H1 (cell line): ENCODE measurements around the gene MSI2. TPM values are rescaled to one million over a fixed set of nuclear protein-coding genes. Genes with fewer than 3 reads are reported as not detected.
A peak's percentile ranks its signal among the peaks of the same experiment; 100 is the strongest.

ENCODE experiments used
- CTCF ChIA-PET: fragments of 300-600 bp; sonication (Branson Sonifier 250); formaldehyde crosslinking; loops from one replicate; lab custom pipeline; 2021; ENCODE audit not compliant: partially characterized antibody; lab: Charles Lee
- POLR2A ChIA-PET: fragments of 300-600 bp; sonication (Branson Sonifier 250); formaldehyde crosslinking; loops from one replicate; lab custom pipeline; 2021; ENCODE audit warnings: inconsistent platforms; ENCODE audit not compliant: partially characterized antibody; lab: Charles Lee
- DNase-seq, 2 experiments: peaks; one replicate each; pipeline versions ENCODE4 v3.0.0 to v3.0.0-alpha.2; 2010 to 2022; ENCODE audit warnings: low spot score in 2 of 2, low read depth in 1 of 2, mixed read lengths in 1 of 2
- FAIRE-seq: peaks from 2 replicates; lab custom pipeline; 2011; peaks lifted over from hg19 to GRCh38; lab: Jason Lieb, UNC
- H2AFZ ChIP-seq: 2 replicates; pipeline ENCODE4 v1.8.1; 2012; ENCODE audit warnings: low read length, inconsistent platforms
- H2AK5ac ChIP-seq: 2 replicates; pipeline ENCODE4 v1.6.1; 2013; ENCODE audit warnings: low read depth, low read length
- H2BK120ac ChIP-seq: replicated peaks from 2 replicates; pipeline ENCODE3; 2013; ENCODE audit warnings: low read depth, low read length, inconsistent platforms
- H2BK12ac ChIP-seq: 2 replicates; pipeline ENCODE4 v1.6.1; 2013; ENCODE audit warnings: low read depth, low read length
- H2BK15ac ChIP-seq: 2 replicates; pipeline ENCODE4 v1.6.1; 2013; ENCODE audit warnings: low read length
- H2BK20ac ChIP-seq: 2 replicates; pipeline ENCODE4 v1.6.1; 2013; ENCODE audit warnings: low read length
- H2BK5ac ChIP-seq: 2 replicates; pipeline ENCODE4 v1.6.1; 2013; ENCODE audit warnings: low read depth, low read length
- H3K14ac ChIP-seq: 2 replicates; pipeline ENCODE4 v1.6.1; 2013; ENCODE audit warnings: inconsistent platforms; ENCODE audit not compliant: insufficient read length
- H3K18ac ChIP-seq: 2 replicates; pipeline ENCODE4 v1.6.1; 2013; ENCODE audit warnings: low read length; ENCODE audit errors: extremely low read depth
- H3K23ac ChIP-seq: 2 replicates; pipeline ENCODE4 v1.6.1; 2013; ENCODE audit warnings: inconsistent platforms; ENCODE audit not compliant: insufficient read length
- H3K23me2 ChIP-seq: 2 replicates; pipeline ENCODE4 v1.6.1; 2013; ENCODE audit warnings: low read depth, low read length
- H3K27ac ChIP-seq: 2 replicates; pipeline ENCODE4 v1.6.1; 2011; ENCODE audit warnings: low read depth, low read length, inconsistent platforms
- H3K27me3 ChIP-seq, 4 experiments: replicated peaks in 1 of 4; 1 replicate in 1 of 4; 2 replicates in 3 of 4; pipeline versions ENCODE4 v1.6.1 to v1.8.1; 2011 to 2013; ENCODE audit warnings: low read length in 3 of 4, mild to moderate bottlenecking in 3 of 4, inconsistent platforms in 2 of 4, mixed read lengths in 2 of 4, moderate library complexity in 1 of 4; ENCODE audit not compliant: control insufficient read depth in 3 of 4, insufficient read depth in 3 of 4; ENCODE audit errors: extremely low read depth in 1 of 4
- H3K36me3 ChIP-seq, 4 experiments: 2 replicates each; pipeline versions ENCODE4 v1.6.1 to v1.8.1; 2011 to 2013; ENCODE audit warnings: mild to moderate bottlenecking in 4 of 4, low read length in 3 of 4, moderate library complexity in 2 of 4, control low read depth in 1 of 4, inconsistent platforms in 1 of 4; ENCODE audit not compliant: insufficient read depth in 4 of 4, control insufficient read depth in 2 of 4
- H3K4ac ChIP-seq: replicated peaks from 2 replicates; pipeline ENCODE3; 2013; ENCODE audit warnings: low read length, low read depth, mixed read lengths, inconsistent platforms; ENCODE audit not compliant: insufficient read length
- H3K4me1 ChIP-seq, 4 experiments: replicated peaks in 1 of 4; 1 replicate in 1 of 4; 2 replicates in 3 of 4; pipeline versions ENCODE4 v1.6.1 to v1.8.1; 2011 to 2013; ENCODE audit warnings: low read length in 3 of 4, inconsistent platforms in 2 of 4, mixed read lengths in 1 of 4; ENCODE audit not compliant: insufficient read depth in 4 of 4, control insufficient read depth in 3 of 4
- H3K4me2 ChIP-seq, 2 experiments: 2 replicates each; pipeline versions ENCODE4 v1.6.1 to v1.8.1; 2011 to 2013; ENCODE audit warnings: low read depth in 2 of 2, low read length in 2 of 2, control low read depth in 1 of 2, inconsistent platforms in 1 of 2, mild to moderate bottlenecking in 1 of 2; ENCODE audit not compliant: insufficient read depth in 1 of 2
- H3K4me3 ChIP-seq, 4 experiments: fragments of 200-600, 300-600 bp in 1 of 4; sonication (generic), shearing (Covaris generic), sonication (Bioruptor Twin) in 1 of 4; 2 replicates each; pipeline versions ENCODE4 v1.5.1 to v1.8.1; 2011 to 2016; ENCODE audit warnings: low read length in 4 of 4, low read depth in 3 of 4, control low read depth in 2 of 4, inconsistent platforms in 2 of 4, mild to moderate bottlenecking in 2 of 4, mixed read lengths in 1 of 4, moderate library complexity in 1 of 4; ENCODE audit not compliant: insufficient read depth in 2 of 4; ENCODE audit errors: extremely low read depth in 1 of 4
- H3K56ac ChIP-seq: replicated peaks from 2 replicates; pipeline ENCODE3; 2013; ENCODE audit warnings: low read depth, mild to moderate bottlenecking, mixed read lengths, low read length, inconsistent platforms; ENCODE audit not compliant: insufficient read length
- H3K79me1 ChIP-seq: 2 replicates; pipeline ENCODE4 v1.6.1; 2013; ENCODE audit warnings: low read depth, low read length, control low read depth
- H3K79me2 ChIP-seq, 2 experiments: 2 replicates each; pipeline versions ENCODE4 v1.6.1 to v1.8.1; 2012 to 2013; ENCODE audit warnings: low read length in 2 of 2, mild to moderate bottlenecking in 2 of 2, inconsistent platforms in 1 of 2; ENCODE audit not compliant: insufficient read depth in 2 of 2, control insufficient read depth in 1 of 2
- H3K9ac ChIP-seq, 4 experiments: replicated peaks in 1 of 4; 1 replicate in 1 of 4; 2 replicates in 3 of 4; pipeline versions ENCODE4 v1.6.1 to v1.8.1; 2011 to 2013; ENCODE audit warnings: low read depth in 3 of 4, low read length in 3 of 4, control low read depth in 2 of 4, mild to moderate bottlenecking in 2 of 4, moderate library complexity in 2 of 4, inconsistent platforms in 1 of 4; ENCODE audit errors: extremely low read depth in 1 of 4
- H3K9me3 ChIP-seq, 2 experiments: 2 replicates each; pipeline versions ENCODE4 v1.6.1 to v1.8.1; 2012 to 2013; ENCODE audit warnings: mild to moderate bottlenecking in 2 of 2, moderate library complexity in 2 of 2, control low read depth in 1 of 2, inconsistent platforms in 1 of 2, low read depth in 1 of 2, low read length in 1 of 2, mixed read lengths in 1 of 2; ENCODE audit not compliant: insufficient read depth in 2 of 2
- H4K20me1 ChIP-seq, 2 experiments: replicated peaks in 1 of 2; 2 replicates each; pipeline versions ENCODE3 to v1.8.1; 2011 to 2013; ENCODE audit warnings: inconsistent platforms in 2 of 2, low read length in 2 of 2, mild to moderate bottlenecking in 1 of 2; ENCODE audit not compliant: insufficient read depth in 2 of 2, control insufficient read depth in 1 of 2
- H4K5ac ChIP-seq: 2 replicates; pipeline ENCODE4 v1.6.1; 2013; ENCODE audit warnings: low read length, low read depth, mixed read lengths, inconsistent platforms; ENCODE audit not compliant: insufficient read length
- H4K8ac ChIP-seq: 2 replicates; pipeline ENCODE4 v1.8.0; 2013; ENCODE audit warnings: mild to moderate bottlenecking, moderate library complexity, low read length, inconsistent platforms; ENCODE audit not compliant: insufficient read depth; ENCODE audit errors: extremely low read depth
- H4K91ac ChIP-seq: replicated peaks from 2 replicates; pipeline ENCODE3; 2013; ENCODE audit warnings: low read length, mixed read lengths, inconsistent platforms; ENCODE audit not compliant: insufficient read length
- JUND ChIP-seq: IDR thresholded peaks from 2 replicates; pipeline ENCODE4 v1.6.1; 2011; ENCODE audit warnings: mild to moderate bottlenecking, improper control_type of control experiment, low read length
- POU5F1 ChIP-seq: IDR thresholded peaks from 2 replicates; pipeline ENCODE4 v1.6.1; 2011; ENCODE audit warnings: low read depth, mild to moderate bottlenecking, low read length, moderate library complexity
- RFX5 ChIP-seq: IDR thresholded peaks from 2 replicates; pipeline ENCODE4 v1.6.1; 2011; ENCODE audit warnings: low read depth, low read length, improper control_type of control experiment, borderline replicate concordance
- WGBS, 2 experiments: shearing (Covaris generic) in 1 of 2; methylation state at CpG; one replicate each; pipeline versions ENCODE4 v1.1.6 to v1.1.7; 2013 to 2015; ENCODE audit warnings: low lambda C conversion rate in 2 of 2, mixed read lengths in 2 of 2, inconsistent platforms in 1 of 2, low coverage in 1 of 2, missing lambda C conversion rate in 1 of 2; ENCODE audit not compliant: insufficient replicate concordance in 2 of 2, insufficient coverage in 1 of 2, insufficient read length in 1 of 2; ENCODE audit errors: extremely low coverage in 1 of 2, missing lambda C conversion rate in 1 of 2; 5-methylcytosine and 5-hydroxymethylcytosine counted together
- polyA plus RNA-seq, 7 experiments: library from polyadenylated mRNA; depleted of rRNA in 3 of 7; stranded (reverse) in 5 of 7; unstranded in 2 of 7; fragments of >200 nt in 5 of 7; fragments of 200-250 nt in 2 of 7; gene quantifications; 1 replicate in 5 of 7; 2 replicates in 1 of 7; 4 replicates in 1 of 7; pipeline versions ENCODE4 v1.2.1 to v1.2.3, GENCODE V29; 2011 to 2013; ENCODE audit warnings: missing spikeins in 2 of 7, mixed read lengths in 2 of 7
- total RNA-seq: library from RNA; stranded (reverse); fragmentation: NEBNext Ultra II Directional; extraction: Animal tissue kit (Norgen Biotek cat#: 25700); gene quantifications from 2 replicates; pipeline ENCODE4 v1.2.1, GENCODE V29; 2021

The MSI2 gene
- total and polyA plus RNA-seq, 2 of the 8 experiments (the other 6 are each of a cell fraction or from before 2014, with no cell fraction given): 36.7 to 80.6 TPM

GRCh38 chr17:57512258-57512657, 255.9 kb downstream of the MSI2 start:
- H3K23ac ChIP-seq: no peak overlapping the region
- no peak overlapping the region for H2BK120ac ChIP-seq
- WGBS, 2 experiments: 85% methylated on average over 3 of the region's 3 CpGs; no CpG with 5 or more reads in 1 of the 2 experiments
- no peak overlapping the region for H2AFZ ChIP-seq
- H2AK5ac ChIP-seq: no peak overlapping the region
- H3K4me1 ChIP-seq: peaks cover 2 to 14% (median 8%) of the 10 kb centered on the region in 4 experiments
- FAIRE-seq (no peak), DNase-seq (no peak)
- no peak overlapping the region for H2BK5ac ChIP-seq
- H4K91ac ChIP-seq: no peak overlapping the region
- no peak overlapping the region for H2BK20ac ChIP-seq
- H3K27me3 ChIP-seq: no peaks in the 10 kb centered on the region
- no peak overlapping the region for H2BK15ac ChIP-seq
- no peak overlapping the region for H3K27ac ChIP-seq
- no peak overlapping the region for H3K4ac ChIP-seq
- ChIA-PET CTCF (interaction anchor here (0.8 to 3.7 kb wide), 8 partner anchors 15 to 172 kb away, joined by 3 to 8 read pairs (median 4); no protein-coding TSS in a partner anchor), POLR2A (interaction anchor here (0.9 kb wide), 1 partner anchor 11 kb away, joined by 3 read pairs; no protein-coding TSS in a partner anchor)
- H3K79me2 ChIP-seq: peaks cover 0 to 18% of the 10 kb centered on the region in 2 experiments; a peak in 2 of 4 replicates
- H3K14ac ChIP-seq: no peak overlapping the region
- H3K23me2 ChIP-seq: no peaks in the 10 kb centered on the region
- H3K56ac ChIP-seq: no peak overlapping the region
- H3K4me3 ChIP-seq: no peak overlapping the region
- no peak overlapping the region for H3K4me2 ChIP-seq
- H3K18ac ChIP-seq: no peak overlapping the region
- H4K20me1 ChIP-seq: peaks cover 0 to 4% of the 10 kb centered on the region in 2 experiments
- H3K9me3 ChIP-seq: no peaks in the 10 kb centered on the region
- no peak overlapping the region for H3K9ac ChIP-seq
- H3K79me1 ChIP-seq: peaks cover 7% of the 10 kb centered on the region
- H3K36me3 ChIP-seq: no peaks in the 10 kb centered on the region
- no peak overlapping the region for H2BK12ac ChIP-seq
- H4K5ac ChIP-seq: no peak overlapping the region
- H4K8ac ChIP-seq: no peak overlapping the region
- no peak for TF ChIP-seq JUND
- peak; percentile 70 for TF ChIP-seq RFX5
- TF ChIP-seq POU5F1: no peak
- TF ChIP-seq, all 59 proteins: peak for 1
